Measurements from ENCODE around the gene PRDM5.

GRCh38 chr4:120886191-120886590 lies 36.3 kb downstream of the PRDM5 start:
- TF ChIP-seq, protein P1, sequence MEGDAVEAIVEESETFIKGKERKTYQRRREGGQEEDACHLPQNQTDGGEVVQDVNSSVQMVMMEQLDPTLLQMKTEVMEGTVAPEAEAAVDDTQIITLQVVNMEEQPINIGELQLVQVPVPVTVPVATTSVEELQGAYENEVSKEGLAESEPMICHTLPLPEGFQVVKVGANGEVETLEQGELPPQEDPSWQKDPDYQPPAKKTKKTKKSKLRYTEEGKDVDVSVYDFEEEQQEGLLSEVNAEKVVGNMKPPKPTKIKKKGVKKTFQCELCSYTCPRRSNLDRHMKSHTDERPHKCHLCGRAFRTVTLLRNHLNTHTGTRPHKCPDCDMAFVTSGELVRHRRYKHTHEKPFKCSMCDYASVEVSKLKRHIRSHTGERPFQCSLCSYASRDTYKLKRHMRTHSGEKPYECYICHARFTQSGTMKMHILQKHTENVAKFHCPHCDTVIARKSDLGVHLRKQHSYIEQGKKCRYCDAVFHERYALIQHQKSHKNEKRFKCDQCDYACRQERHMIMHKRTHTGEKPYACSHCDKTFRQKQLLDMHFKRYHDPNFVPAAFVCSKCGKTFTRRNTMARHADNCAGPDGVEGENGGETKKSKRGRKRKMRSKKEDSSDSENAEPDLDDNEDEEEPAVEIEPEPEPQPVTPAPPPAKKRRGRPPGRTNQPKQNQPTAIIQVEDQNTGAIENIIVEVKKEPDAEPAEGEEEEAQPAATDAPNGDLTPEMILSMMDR (optimal IDR thresholded peaks at IDR 0.05 in 1 of 3, IDR thresholded peaks at IDR 0.05 in 1 of 3, conservative IDR thresholded peaks at IDR 0.05 in 1 of 3; ENCODE audit: extremely low read depth in 1 of 3, insufficient read depth in 2 of 3, low read length in 3 of 3), result no peak
- no peak for TF ChIP-seq EZH2 (IDR thresholded peaks at IDR 0.05; ENCODE audit: low read length)

All from keratinocyte (primary cell).